HG03460 (cell line): ENCODE data around the gene FAT1.

Experiments used
- ATAC-seq: cut with Tn5 transposase; IDR thresholded peaks from one replicate; pipeline ENCODE4 v1.9.1; 2021; ENCODE audit not compliant: unreplicated experiment

FAT1 gene

GRCh38 chr4:186586205-186586604 is 137.5 kb downstream of the FAT1 start:
- no peak for ATAC-seq

GRCh38 chr4:186584912-186585311 is 138.7 kb downstream of the FAT1 start:
- no peak for ATAC-seq

GRCh38 chr4:186581421-186581820 is 142.2 kb downstream of the FAT1 start:
- ATAC-seq: no peak

DNA sequence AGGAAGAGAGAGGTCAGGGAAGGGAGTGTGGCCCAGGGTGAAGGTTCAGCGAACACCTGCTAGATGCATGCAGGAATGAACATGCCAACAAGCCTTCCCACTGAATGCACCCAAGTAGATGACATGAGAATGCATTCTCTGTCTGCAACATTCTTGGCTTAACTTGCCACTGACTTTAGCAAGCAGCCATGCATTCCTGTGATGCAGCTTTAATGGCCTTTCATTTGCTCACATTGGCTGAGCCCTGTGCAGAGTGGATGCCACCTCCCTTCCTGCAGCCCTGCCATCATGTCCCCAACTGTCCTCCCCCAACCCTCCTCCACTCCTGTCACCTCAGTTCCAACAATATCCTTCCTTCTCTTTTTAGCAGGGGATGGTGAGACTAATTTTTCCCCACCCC is 143.0 kb downstream of the FAT1 start:
- ATAC-seq: no peak

DNA sequence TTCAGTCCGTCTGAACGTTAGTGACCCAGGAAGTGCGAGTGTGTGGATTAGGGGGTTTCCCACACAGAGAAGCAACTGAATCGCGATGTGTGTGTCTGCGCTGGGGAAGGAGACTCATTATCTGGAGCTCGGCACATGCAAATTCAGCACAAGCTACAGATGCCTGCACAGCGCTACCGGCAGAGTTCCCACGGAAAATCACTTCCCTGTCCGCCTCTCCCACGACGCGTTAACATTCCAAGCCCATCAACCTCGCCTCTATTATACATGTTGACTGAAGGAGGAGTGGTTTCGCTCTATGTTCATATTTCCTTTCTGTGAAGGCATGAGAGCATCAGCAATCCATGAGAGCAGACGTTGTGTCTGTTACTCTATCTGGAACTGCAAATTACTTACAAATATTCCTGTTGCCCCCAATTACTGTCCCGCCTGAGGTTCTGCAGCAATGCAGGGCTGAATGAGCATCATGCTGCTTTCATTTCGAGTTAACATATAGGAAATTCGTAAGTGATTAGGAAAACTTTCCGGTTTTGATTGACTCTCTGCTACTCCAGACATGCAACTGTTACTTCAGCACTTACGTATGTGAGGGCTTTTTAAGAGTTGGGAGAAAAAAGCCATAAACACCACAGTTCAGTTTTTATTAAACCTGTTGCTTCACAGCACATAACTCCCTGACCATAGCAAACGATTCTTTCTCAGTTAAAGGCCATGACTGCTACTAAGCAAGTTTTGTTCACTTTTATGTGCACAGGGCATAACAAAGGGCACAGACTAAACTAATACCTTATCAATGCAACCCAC is 153.3 kb downstream of the FAT1 start:
- no peak for ATAC-seq

GRCh38 chr4:186569533-186570192 is 154.0 kb downstream of the FAT1 start:
- no peak for ATAC-seq

DNA sequence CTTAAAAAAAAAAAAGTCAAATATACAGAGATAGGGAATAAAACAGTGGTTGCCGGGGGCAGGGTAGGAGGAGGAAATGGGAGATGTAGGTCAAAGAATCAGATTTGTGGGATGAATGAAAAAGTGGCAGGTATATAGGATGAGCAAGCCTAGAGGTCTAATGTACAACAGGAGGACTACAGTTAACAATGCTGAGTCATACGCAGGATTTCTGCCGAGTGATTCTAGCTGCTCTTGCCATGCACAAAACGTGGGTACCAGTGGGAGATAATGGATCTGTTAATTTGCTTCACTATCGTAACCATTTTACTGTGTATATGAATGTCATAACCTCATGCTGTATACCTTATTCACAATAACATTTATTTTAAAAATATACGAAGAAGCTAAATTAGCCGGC is 157.6 kb downstream of the FAT1 start:
- no peak for ATAC-seq

- no peak for ATAC-seq
Observed at GRCh38 chr4:186563761-186564160, 159.9 kb downstream of the FAT1 start.

GRCh38 chr4:186561748-186562147 is 161.9 kb downstream of the FAT1 start:
- no peak for ATAC-seq

GRCh38 chr4:186560647-186561046 is 163.0 kb downstream of the FAT1 start:
- no peak for ATAC-seq

DNA sequence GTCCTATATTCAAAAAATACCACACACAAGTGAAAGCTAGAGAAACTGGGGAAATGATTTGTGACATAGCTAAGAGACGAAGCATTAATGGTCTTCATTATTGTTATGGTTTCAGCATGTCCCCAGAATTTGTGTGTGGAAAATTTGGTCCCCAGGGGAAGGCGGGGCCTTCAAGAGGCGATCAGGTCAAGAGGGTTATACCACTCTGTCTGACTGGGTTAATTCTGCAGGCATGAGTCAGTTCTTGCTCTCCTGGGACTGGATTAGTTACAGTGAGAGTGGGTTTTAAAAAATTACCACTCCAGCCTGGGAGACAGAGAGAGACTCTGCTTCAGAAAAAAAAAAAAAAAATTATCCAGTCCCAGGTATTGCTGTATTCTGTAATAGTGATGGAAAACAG is 166.2 kb downstream of the FAT1 start:
- ATAC-seq: no peak

DNA sequence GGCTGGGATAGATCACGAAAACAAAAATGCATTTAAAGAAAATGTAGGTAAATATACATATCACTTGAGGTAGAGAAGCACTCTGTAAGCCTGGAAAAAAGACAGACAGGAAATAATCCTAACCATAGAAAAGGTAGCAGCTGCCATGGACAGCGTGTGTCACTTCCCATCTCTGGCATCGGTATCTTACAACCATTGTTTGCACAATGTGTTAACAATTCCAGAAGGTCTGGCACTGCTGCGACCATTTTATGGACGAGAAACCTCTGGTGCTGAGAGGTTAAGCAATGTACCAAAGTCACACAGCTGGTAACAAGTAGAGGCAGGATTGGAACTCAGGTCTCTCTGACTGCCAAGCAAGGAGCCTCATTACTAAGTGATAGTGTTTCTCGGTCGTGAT is 166.6 kb downstream of the FAT1 start:
- ATAC-seq: no peak

DNA sequence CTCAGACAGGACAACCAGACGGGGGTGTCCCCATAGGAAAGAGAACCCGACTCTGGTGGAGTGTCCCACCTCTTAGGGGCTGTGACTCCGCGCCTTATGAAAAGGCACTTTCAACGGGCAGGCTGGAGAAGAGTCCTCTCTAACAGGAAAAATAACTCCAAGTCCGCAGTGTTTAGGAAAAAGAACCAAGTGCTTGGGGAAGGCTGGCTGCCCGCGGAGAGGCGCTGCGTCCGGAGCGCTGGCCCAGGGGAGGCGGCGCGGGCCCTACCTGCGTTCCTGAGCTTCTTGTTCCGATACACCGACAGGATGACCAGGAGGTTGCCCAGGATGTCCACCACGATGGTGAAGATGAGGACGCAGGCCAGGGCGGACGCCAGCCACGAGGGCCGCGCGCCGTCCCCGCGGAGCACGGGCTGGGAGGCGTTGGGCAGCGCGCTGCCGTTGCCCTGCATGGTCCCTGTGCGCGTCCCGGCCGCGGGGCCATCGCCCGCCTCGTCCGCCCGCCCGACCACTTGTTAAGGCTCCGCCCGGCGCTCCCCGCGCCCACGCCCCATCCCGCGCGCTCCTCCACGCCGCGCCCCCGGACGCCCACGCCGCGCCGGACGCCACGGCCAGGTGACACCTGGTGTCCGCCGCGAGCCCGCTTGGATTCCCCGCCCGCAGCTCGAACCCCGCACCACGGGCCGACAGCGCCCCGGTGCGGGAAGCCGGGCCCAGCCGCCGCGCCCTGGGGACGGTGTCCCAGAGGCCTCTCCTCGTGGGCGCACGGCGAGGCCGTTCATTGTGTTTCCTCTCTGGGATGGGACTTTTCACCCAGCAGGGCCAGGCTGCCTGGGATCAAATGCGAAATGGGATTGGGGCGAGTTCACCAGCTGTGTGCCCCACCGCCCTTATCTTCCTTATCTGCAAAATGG is 168.5 kb downstream of the FAT1 start, which contains the start of gene MTNR1A:
Gene MTNR1A (minus strand): TSS at position 654 of the 914 bp plus-strand sequence. CDS start 202 bp downstream, at position 452.
- ATAC-seq: no peak

DNA sequence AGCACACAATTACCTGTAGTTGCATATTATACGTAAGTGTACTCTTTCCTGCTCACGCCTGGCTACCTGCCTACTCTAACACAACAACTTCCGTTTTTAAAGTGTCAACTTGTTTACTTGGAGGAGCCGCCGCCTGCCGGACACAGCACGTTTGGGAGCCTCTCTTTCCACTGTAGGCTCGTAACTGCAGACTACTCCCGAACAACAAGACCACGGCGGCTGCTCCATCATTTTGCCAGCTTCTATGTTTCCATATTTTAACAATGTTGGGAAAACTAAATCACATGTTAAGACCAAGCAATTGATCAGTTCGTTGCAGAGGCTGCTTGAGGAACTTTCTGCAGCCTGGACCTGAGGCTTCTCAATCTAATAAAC is 169.1 kb downstream of the FAT1 start:
- ATAC-seq: no peak

DNA sequence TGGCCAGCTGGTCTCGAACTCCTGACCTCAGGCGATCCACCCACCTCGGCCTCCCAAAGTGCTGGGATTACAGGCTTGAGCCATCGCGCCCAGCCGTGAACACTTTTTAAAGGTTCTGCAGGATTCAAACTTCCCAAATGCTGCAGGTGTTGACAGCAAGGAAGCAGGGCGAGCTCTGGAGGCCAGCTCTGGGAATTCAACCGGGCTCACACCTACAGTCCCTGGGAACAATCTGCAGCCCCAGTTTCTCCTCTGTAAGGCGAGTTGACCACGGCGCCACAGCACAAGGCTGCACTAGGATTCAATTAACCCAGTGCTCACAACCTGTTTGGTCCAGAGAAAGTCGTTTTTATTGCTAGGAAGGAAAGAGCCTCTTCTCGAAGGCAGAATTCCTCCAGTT is 169.9 kb downstream of the FAT1 start:
- ATAC-seq: no peak

- ATAC-seq: no peak
Observed at GRCh38 chr4:186551849-186552248, 171.8 kb downstream of the FAT1 start.

- no peak for ATAC-seq
Observed at GRCh38 chr4:186545436-186545835, 178.2 kb downstream of the FAT1 start.

- no peak for ATAC-seq
Observed at GRCh38 chr4:186543206-186543605, 180.4 kb downstream of the FAT1 start.

DNA sequence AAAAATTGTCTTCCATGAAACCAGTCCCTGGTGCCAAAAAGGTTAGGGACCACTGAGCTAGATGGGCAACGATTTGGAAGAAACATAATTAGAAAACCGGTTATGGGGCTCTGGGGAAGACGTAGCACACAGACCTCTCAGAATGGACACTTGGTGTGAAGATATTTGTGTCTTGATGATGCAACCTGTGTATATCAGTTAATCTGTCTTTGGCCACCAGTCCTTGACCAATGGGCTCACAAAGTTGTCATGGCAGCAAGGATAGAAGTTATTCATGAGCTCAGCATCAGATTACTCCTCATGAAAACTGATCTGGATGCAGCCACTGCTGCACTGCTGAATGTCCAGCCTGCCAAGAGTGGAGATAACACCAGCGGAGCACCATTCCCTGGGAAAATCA is 181.9 kb downstream of the FAT1 start:
- no peak for ATAC-seq

- ATAC-seq: no peak
Observed at GRCh38 chr4:186537843-186538521, 185.7 kb downstream of the FAT1 start.
